ENCODE results near the gene SPOCK3. TPM values are rescaled to one million over a fixed set of nuclear protein-coding genes. Genes with fewer than 3 reads are reported as not detected.

SPOCK3 gene
- total RNA-seq, 6 experiments from 2014 or later = 0.27 to 0.95 (median 0.56) TPM; not detected in 3

DNA sequence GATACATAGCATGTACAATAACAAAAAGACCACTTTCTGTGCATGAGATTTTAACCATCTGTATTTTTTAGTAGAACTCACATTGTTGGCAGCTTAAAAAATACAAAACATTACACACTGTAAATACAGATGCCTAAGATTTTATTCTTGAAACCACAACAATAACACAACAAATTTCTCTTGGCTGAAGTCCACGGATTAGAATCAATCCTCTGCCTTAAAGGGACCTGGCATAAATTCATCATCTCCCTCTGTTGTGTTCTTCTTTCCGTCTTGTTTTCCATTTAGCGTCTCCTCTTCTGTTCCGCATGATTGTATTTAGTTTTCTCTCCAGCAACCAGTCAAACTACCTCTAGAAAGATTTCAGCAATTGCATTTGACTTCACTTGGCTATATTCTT, 231.0 kb downstream of the SPOCK3 start:
- 66% methylated on average over 4 of the region's 4 CpGs for WGBS (ENCODE audit: insufficient coverage, low coverage, low lambda C conversion rate, missing lambda C conversion rate)
- no peak for TF ChIP-seq CTCF (IDR thresholded peaks at IDR 0.05)
- no peak for TF ChIP-seq POLR2A (IDR thresholded peaks at IDR 0.05)
- no peak for ATAC-seq

GRCh38 chr4:167000141-167000852, 234.0 kb downstream of the SPOCK3 start:
- no peak for TF ChIP-seq CTCF (IDR thresholded peaks at IDR 0.05)
- TF ChIP-seq POLR2A (IDR thresholded peaks at IDR 0.05) = no peak
- intact Hi-C loops (cut with DNase I) = no loop called here
- Histone ChIP-seq H3K4me3 (no peak overlapping the region), H3K27me3 (peaks cover 0 to 11% of the 10 kb centered on the region in 2 donors), H3K27ac (no peak overlapping the region), H3K9me3 (no peaks in the 10 kb centered on the region), H3K36me3 (no peaks in the 10 kb centered on the region), H3K4me1 (no peaks in the 10 kb centered on the region)
- DNase-seq (no peak), ATAC-seq (no peak)
- WGBS (ENCODE audit: insufficient coverage, low coverage, low lambda C conversion rate, missing lambda C conversion rate) = 46% methylated on average over 4 of the region's 4 CpGs

More for the DNA sequence above, 231.0 kb downstream of the SPOCK3 start:
- Histone ChIP-seq H3K4me3 (no peak overlapping the region), H3K27ac (no peak overlapping the region), H3K4me1 (no peaks in the 10 kb centered on the region), H3K9me3 (no peaks in the 10 kb centered on the region), H3K36me3 (no peaks in the 10 kb centered on the region), H3K27me3 (peaks cover 0 to 3% of the 10 kb centered on the region in 2 donors)
- no peak for DNase-seq
- intact Hi-C loops (cut with DNase I) = no loop called here

DNA sequence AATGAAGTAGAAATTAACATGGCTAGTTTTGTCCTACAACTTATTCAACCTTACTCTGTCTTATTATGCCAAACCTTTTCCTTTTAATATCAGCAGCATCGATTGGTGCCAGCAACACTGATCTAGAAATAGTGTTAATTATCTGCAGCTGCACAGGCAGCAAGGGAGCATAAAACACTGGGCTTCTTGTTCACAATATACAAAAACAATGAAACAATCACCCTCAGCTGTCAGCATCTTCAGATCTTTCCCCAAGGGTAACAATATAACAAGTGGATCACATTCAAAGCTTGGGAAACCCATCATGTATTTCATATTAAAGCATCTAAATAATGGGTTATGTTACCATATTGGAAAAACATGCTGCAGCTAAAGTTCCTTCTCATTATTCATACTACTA, 238.1 kb downstream of the SPOCK3 start:
- Histone ChIP-seq H3K4me3 (no peak overlapping the region), H3K36me3 (no peaks in the 10 kb centered on the region), H3K27ac (no peak overlapping the region), H3K9me3 (no peaks in the 10 kb centered on the region), H3K27me3 (peaks cover 0 to 7% of the 10 kb centered on the region in 2 donors), H3K4me1 (no peaks in the 10 kb centered on the region)
- intact Hi-C loops (cut with DNase I) = no loop called here
- WGBS (ENCODE audit: insufficient coverage, low coverage, low lambda C conversion rate, missing lambda C conversion rate) = 25% methylated on average over 1 of the region's 1 CpG
- DNase-seq (no peak), ATAC-seq (no peak)
- TF ChIP-seq POLR2A (IDR thresholded peaks at IDR 0.05) (no peak), CTCF (IDR thresholded peaks at IDR 0.05) (no peak)

GRCh38 chr4:166994686-166995085, 239.6 kb downstream of the SPOCK3 start:
- no peak for DNase-seq
- no peaks in the 10 kb centered on the region for H3K9me3 ChIP-seq
- peaks cover 0 to 7% of the 10 kb centered on the region in 2 donors for H3K27me3 ChIP-seq
- no peak overlapping the region for H3K27ac ChIP-seq
- H3K4me1 ChIP-seq = no peaks in the 10 kb centered on the region
- H3K36me3 ChIP-seq = no peaks in the 10 kb centered on the region
- intact Hi-C loops (cut with DNase I) = no loop called here
- no peak for TF ChIP-seq CTCF (IDR thresholded peaks at IDR 0.05)
- no peak for TF ChIP-seq POLR2A (IDR thresholded peaks at IDR 0.05)
- no peak overlapping the region for H3K4me3 ChIP-seq
- no peak for ATAC-seq

All from right lobe of liver (tissue), 6 donors.